GM12878 (cell line): ENCODE data around the gene ADAM20. TPM values are rescaled to one million over a fixed set of nuclear protein-coding genes. Genes with fewer than 3 reads are reported as not detected.

Source experiments
- ATAC-seq: fragments of 200-7000 bp; cut with Tn5 transposase; 3 replicates; pipeline ENCODE4 v1.9.1; 2020; ENCODE audit warnings: mild to moderate bottlenecking, moderate library complexity
- BruUV-seq: library from RNA; stranded (reverse); fragments of 400-500 nt; replicated peaks from 2 replicates; lab custom pipeline; 2021; lab: Mats Ljungman, UMichigan
- CTCF ChIA-PET: fragments of 300-600 bp; sonication (Branson Sonifier 250); formaldehyde crosslinking; extraction: SDS; loops from one replicate; lab custom pipeline; 2021; ENCODE audit warnings: inconsistent platforms; lab: Yijun Ruan, JAX
- POLR2A ChIA-PET: fragments of 350-600 bp; formaldehyde crosslinking; extraction: SDS; loops from one replicate; lab custom pipeline; 2021; ENCODE audit warnings: inconsistent platforms; lab: Charles Lee
- RAD21 ChIA-PET: fragments of 300-600 bp; sonication (Branson Sonifier 250); formaldehyde crosslinking; loops from one replicate; lab custom pipeline; 2023; ENCODE audit warnings: antibody characterized with exemption; ENCODE audit not compliant: unreplicated experiment; lab: Charles Lee
- SMC1A ChIA-PET: fragments of 300-600 bp; sonication (Branson Sonifier 250); formaldehyde crosslinking; loops from one replicate; lab custom pipeline; 2023; ENCODE audit not compliant: unreplicated experiment, uncharacterized antibody; lab: Charles Lee
- DNase-seq: peaks from one replicate; pipeline ENCODE4 v3.0.0-alpha.2; 2011; ENCODE audit warnings: low read depth, low spot score
- FAIRE-seq: peaks from 3 replicates; lab custom pipeline; 2011; peaks lifted over from hg19 to GRCh38; lab: Jason Lieb, UNC
- H2AFZ ChIP-seq: 2 replicates; pipeline ENCODE4 v1.6.0; 2011; ENCODE audit warnings: low read depth, low read length, control low read depth; ENCODE audit not compliant: control insufficient read depth
- H3K27ac ChIP-seq: 2 replicates; pipeline ENCODE4 v1.5.1; 2011; ENCODE audit warnings: control low read depth; ENCODE audit not compliant: control insufficient read depth, insufficient read depth
- H3K27me3 ChIP-seq, 2 experiments: replicated peaks in 1 of 2; 2 replicates each; pipeline versions ENCODE4 v1.6.0 to v1.6.1; 2011; ENCODE audit warnings: low read length in 1 of 2; ENCODE audit not compliant: control insufficient read depth in 2 of 2, insufficient read depth in 2 of 2
- H3K36me3 ChIP-seq, 2 experiments: 2 replicates each; pipeline ENCODE4 v1.5.1; 2011; ENCODE audit warnings: low read length in 1 of 2; ENCODE audit not compliant: control insufficient read depth in 2 of 2, insufficient read depth in 2 of 2
- H3K4me1 ChIP-seq: 2 replicates; pipeline ENCODE4 v1.6.1; 2011; ENCODE audit warnings: mild to moderate bottlenecking, low read length, moderate library complexity, mixed read lengths; ENCODE audit not compliant: control insufficient read depth, insufficient read depth
- H3K4me2 ChIP-seq: 2 replicates; pipeline ENCODE4 v1.6.0; 2011; ENCODE audit warnings: control low read depth; ENCODE audit not compliant: control insufficient read depth, insufficient read depth
- H3K4me3 ChIP-seq: fragments of 200-600 bp; sonication (generic); 2 replicates; pipeline ENCODE4 v1.5.1; 2016
- H3K79me2 ChIP-seq: 2 replicates; pipeline ENCODE4 v1.6.0; 2011; ENCODE audit warnings: low read length; ENCODE audit not compliant: control insufficient read depth, insufficient read depth
- H3K9ac ChIP-seq: 2 replicates; pipeline ENCODE4 v1.8.0; 2011; ENCODE audit warnings: low read length, control low read depth, mixed read lengths; ENCODE audit not compliant: control insufficient read depth, insufficient read depth
- H3K9me3 ChIP-seq: replicated peaks from 3 replicates; pipeline ENCODE4 v1.5.1; 2011; ENCODE audit warnings: mild to moderate bottlenecking, low read length; ENCODE audit not compliant: control insufficient read depth, insufficient read depth
- H4K20me1 ChIP-seq: 2 replicates; pipeline ENCODE4 v1.6.0; 2011; ENCODE audit not compliant: control insufficient read depth, insufficient read depth
- BCLAF1 ChIP-seq: fragments of 450-650 bp; IDR thresholded peaks from 2 replicates; pipeline ENCODE4 v1.6.1; 2017; ENCODE audit warnings: antibody characterized with exemption, mild to moderate bottlenecking, moderate library complexity
- BRCA1 ChIP-seq: IDR thresholded peaks from 2 replicates; pipeline ENCODE4 v1.6.1; 2011; ENCODE audit warnings: low read depth, low read length, improper control_type of control experiment
- CBFB ChIP-seq: IDR thresholded peaks from 2 replicates; pipeline ENCODE4 v1.6.1; 2016; ENCODE audit warnings: antibody characterized with exemption, low read depth
- ETV6 ChIP-seq, 2 experiments: fragments of 450-650 bp in 1 of 2; IDR thresholded peaks in 1 of 2; conservative IDR thresholded peaks in 1 of 2; 2 replicates each; pipeline ENCODE4 v1.6.1; 2014; ENCODE audit warnings: antibody characterized with exemption in 1 of 2, borderline replicate concordance in 1 of 2, low read depth in 1 of 2, mild to moderate bottlenecking in 1 of 2, moderate library complexity in 1 of 2
- NFYB ChIP-seq: IDR thresholded peaks from 2 replicates; pipeline ENCODE4 v1.6.1; 2011; ENCODE audit warnings: low read depth, mild to moderate bottlenecking, low read length, improper control_type of control experiment, moderate library complexity; ENCODE audit not compliant: insufficient read depth
- POLR2A ChIP-seq: IDR thresholded peaks from 2 replicates; pipeline ENCODE4 v1.6.1; 2011; ENCODE audit warnings: low read depth, mild to moderate bottlenecking, low read length
- POLR2AphosphoS5 ChIP-seq: IDR thresholded peaks from 2 replicates; pipeline ENCODE4 v1.6.1; 2011; ENCODE audit warnings: mild to moderate bottlenecking, low read length, inconsistent platforms
- SMAD5 ChIP-seq: IDR thresholded peaks from 2 replicates; pipeline ENCODE4 v1.6.1; 2016; ENCODE audit warnings: antibody characterized with exemption, low read depth
- USF1 ChIP-seq: IDR thresholded peaks from 2 replicates; pipeline ENCODE4 v1.6.1; 2011; ENCODE audit warnings: borderline replicate concordance, low read depth, mild to moderate bottlenecking, moderate library complexity, mixed read lengths, low read length; ENCODE audit not compliant: insufficient read depth; ENCODE audit errors: extremely low read length
- ZBTB33 ChIP-seq: fragments of 450-650 bp; IDR thresholded peaks from 2 replicates; pipeline ENCODE4 v1.6.1; 2017; ENCODE audit warnings: mild to moderate bottlenecking
- ZNF384 ChIP-seq: IDR thresholded peaks from 2 replicates; pipeline ENCODE4 v1.6.1; 2012; ENCODE audit warnings: low read depth, mild to moderate bottlenecking, low read length, improper control_type of control experiment, borderline replicate concordance
- in situ Hi-C: fragments of 300-500 bp; cut with MboI; formaldehyde crosslinking; loops from 9 replicates; pipeline ENCODE4 v1.14.3; 2018; ENCODE audit warnings: mixed read lengths
- intact Hi-C: fragments of 100-400 bp; cut with micrococcal nuclease; formaldehyde crosslinking; loops from one replicate; pipeline ENCODE4 v1.14.2; 2022; ENCODE audit not compliant: unreplicated experiment
- polyA plus RNA-seq, 11 experiments: library from polyadenylated mRNA; depleted of rRNA in 4 of 11; unstranded in 6 of 11; stranded (reverse) in 5 of 11; fragments of >200 nt; fragmentation: Nextera tagmentation in 4 of 11; fragmentation: Illumina TruSeq in 1 of 11; extraction: Ambion mirVana in 4 of 11; extraction: Trizol in 1 of 11; gene quantifications; 1 replicate in 1 of 11; 2 replicates in 10 of 11; pipeline versions ENCODE4 v1.2.1 to v1.2.3, GENCODE V29; 2011 to 2016; ENCODE audit warnings: inconsistent platforms in 2 of 11, missing spikeins in 2 of 11, low read depth in 1 of 11
- total RNA-seq, 4 experiments: library from RNA; depleted of rRNA in 3 of 4; stranded (reverse); fragments of >200 nt in 3 of 4; fragmentation: Illumina TruSeq in 1 of 4; extraction: Trizol in 1 of 4; gene quantifications; 2 replicates each; pipeline versions ENCODE4 v1.2.1 to v1.2.3, GENCODE V29; 2013 to 2021
- TF ChIP-seq, protein P1 (sequence below): IDR thresholded peaks from 2 replicates; pipeline ENCODE4 v1.6.1; 2011; ENCODE audit warnings: mild to moderate bottlenecking, low read depth, low read length, moderate library complexity; ENCODE audit not compliant: insufficient replicate concordance

Gene ADAM20
- total and polyA plus RNA-seq, 10 of the 15 experiments (the other 5 are each of a cell fraction or from before 2014, with no cell fraction given), result 0.04 to 0.34 (median 0.10) TPM; not detected in 3

DNA sequence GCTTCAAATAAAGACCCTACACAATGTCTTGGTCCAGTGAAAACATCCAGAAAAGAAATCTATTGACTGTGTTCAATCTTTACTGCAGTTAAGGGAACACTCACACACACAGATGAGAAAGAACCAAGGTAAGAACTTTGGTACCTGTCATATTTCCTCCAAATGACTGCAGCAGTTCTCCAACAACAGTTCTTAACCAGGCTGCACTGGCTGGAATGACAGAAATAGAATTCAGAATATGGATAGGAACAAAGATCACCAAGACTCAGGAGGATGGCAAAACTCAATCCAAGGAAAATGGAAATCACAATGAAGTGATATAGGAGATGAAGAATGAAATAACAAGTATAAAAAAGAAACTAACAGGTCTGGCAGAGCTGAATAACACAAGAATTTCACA lies 36.6 kb downstream of the ADAM20 start:
- H3K27me3 ChIP-seq, result no peaks in the 10 kb centered on the region; a peak in 1 of 4 replicates
- no peaks in the 10 kb centered on the region for H4K20me1 ChIP-seq
- H3K4me2 ChIP-seq, result no peak overlapping the region
- no TSS peak for BruUV-seq
- no peak overlapping the region for H3K9ac ChIP-seq
- no peak overlapping the region for H2AFZ ChIP-seq
- no peak overlapping the region for H3K4me3 ChIP-seq
- no peaks in the 10 kb centered on the region; the same call in 2 of the 3 replicates for H3K9me3 ChIP-seq
- H3K79me2 ChIP-seq, result no peaks in the 10 kb centered on the region
- in situ Hi-C loops, result no loop called here
- POLR2A ChIA-PET, result no interaction called here
- CTCF ChIA-PET, result no interaction called here
- SMC1A ChIA-PET, result no interaction called here
- no peak overlapping the region for H3K27ac ChIP-seq
- DNase-seq (no peak), FAIRE-seq (no peak), ATAC-seq (no peak)
- TF ChIP-seq CBFB (no peak), ZBTB33 (no peak), BCLAF1 (no peak), USF1 (no peak), BRCA1 (no peak), ETV6 (conservative IDR thresholded peaks at IDR 0.05 in 1 of 2, IDR thresholded peaks at IDR 0.05 in 1 of 2; ENCODE audit: borderline replicate concordance in 1 of 2, low read depth in 1 of 2) (no peak), POLR2A (no peak), ZNF384 (no peak), SMAD5 (no peak), POLR2AphosphoS5 (no peak), NFYB (no peak)
- TF ChIP-seq, protein P1, sequence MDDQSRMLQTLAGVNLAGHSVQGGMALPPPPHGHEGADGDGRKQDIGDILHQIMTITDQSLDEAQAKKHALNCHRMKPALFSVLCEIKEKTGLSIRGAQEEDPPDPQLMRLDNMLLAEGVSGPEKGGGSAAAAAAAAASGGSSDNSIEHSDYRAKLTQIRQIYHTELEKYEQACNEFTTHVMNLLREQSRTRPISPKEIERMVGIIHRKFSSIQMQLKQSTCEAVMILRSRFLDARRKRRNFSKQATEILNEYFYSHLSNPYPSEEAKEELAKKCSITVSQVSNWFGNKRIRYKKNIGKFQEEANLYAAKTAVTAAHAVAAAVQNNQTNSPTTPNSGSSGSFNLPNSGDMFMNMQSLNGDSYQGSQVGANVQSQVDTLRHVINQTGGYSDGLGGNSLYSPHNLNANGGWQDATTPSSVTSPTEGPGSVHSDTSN, result no peak
- intact Hi-C loops, result no loop called here
- H3K4me1 ChIP-seq, result no peaks in the 10 kb centered on the region
- no peaks in the 10 kb centered on the region for H3K36me3 ChIP-seq
- RAD21 ChIA-PET, result no interaction called here
